SK-N-SH (cell line): ENCODE results near the gene SLN. TPM values are rescaled to one million over a fixed set of nuclear protein-coding genes. Genes with fewer than 3 reads are reported as not detected.

Experiments used
- CTCF ChIA-PET: fragments of 300-600, 350-600 bp; formaldehyde crosslinking; extraction: SDS; loops from one replicate; lab custom pipeline; 2021; lab: Yijun Ruan, JAX
- POLR2A ChIA-PET: fragments of 350-600 bp; sonication (Branson Sonifier 250); formaldehyde crosslinking; extraction: SDS; loops from one replicate; lab custom pipeline; 2020; ENCODE audit warnings: antibody characterized with exemption, inconsistent platforms; lab: Yijun Ruan, JAX
- DNase-seq: peaks from one replicate; pipeline ENCODE4 v3.0.0; 2012
- H2AFZ ChIP-seq: fragments of 200-600 bp; sonication (generic); 2 replicates; pipeline ENCODE4 v1.8.1; 2016; ENCODE audit warnings: antibody characterized with exemption, mild to moderate bottlenecking, low read depth
- H3F3A ChIP-seq: fragments of 200-600 bp; sonication (generic); replicated peaks from 2 replicates; pipeline ENCODE3; 2016; ENCODE audit warnings: antibody characterized with exemption, mild to moderate bottlenecking; ENCODE audit not compliant: insufficient read depth
- H3K27ac ChIP-seq, 2 experiments: fragments of 200-500 bp in 1 of 2; fragments of 200-600 bp in 1 of 2; sonication (Bioruptor generic) in 1 of 2; sonication (generic), shearing (Covaris generic) in 1 of 2; 2 replicates each; pipeline versions ENCODE4 v1.5.1 to v1.6.1; 2014 to 2016; ENCODE audit warnings: low read depth in 2 of 2, inconsistent platforms in 1 of 2, low read length in 1 of 2, mild to moderate bottlenecking in 1 of 2, mixed read lengths in 1 of 2
- H3K27me3 ChIP-seq: fragments of 200-600 bp; sonication (generic), shearing (Covaris generic); 2 replicates; pipeline ENCODE4 v1.6.1; 2016; ENCODE audit warnings: mixed run types; ENCODE audit not compliant: insufficient read depth
- H3K36me3 ChIP-seq, 2 experiments: fragments of 200-500 bp in 1 of 2; fragments of 200-600 bp in 1 of 2; sonication (Bioruptor generic) in 1 of 2; sonication (generic) in 1 of 2; replicated peaks in 1 of 2; 2 replicates each; pipeline versions ENCODE3 to v1.5.1; 2014 to 2016; ENCODE audit warnings: low read length in 1 of 2, mild to moderate bottlenecking in 1 of 2; ENCODE audit not compliant: insufficient read depth in 2 of 2, control insufficient read depth in 1 of 2
- H3K4me1 ChIP-seq, 2 experiments: fragments of 200-500 bp in 1 of 2; fragments of 200-600 bp in 1 of 2; sonication (Bioruptor generic) in 1 of 2; sonication (generic), shearing (Covaris generic) in 1 of 2; 2 replicates each; pipeline versions ENCODE4 v1.5.1 to v1.6.1; 2014 to 2016; ENCODE audit warnings: low read depth in 1 of 2, low read length in 1 of 2, mixed run types in 1 of 2; ENCODE audit not compliant: insufficient read depth in 2 of 2, control insufficient read depth in 1 of 2
- H3K4me2 ChIP-seq: fragments of 200-600 bp; sonication (generic), shearing (Covaris generic); 2 replicates; pipeline ENCODE4 v1.6.1; 2017; ENCODE audit warnings: mixed run types
- H3K4me3 ChIP-seq, 2 experiments: fragments of 200-500 bp in 1 of 2; fragments of 200-600 bp in 1 of 2; sonication (Bioruptor generic) in 1 of 2; sonication (generic), shearing (Covaris generic) in 1 of 2; 2 replicates each; pipeline versions ENCODE4 v1.5.1 to v1.8.1; 2014 to 2016; ENCODE audit warnings: low read depth in 2 of 2, inconsistent platforms in 1 of 2, low read length in 1 of 2, mild to moderate bottlenecking in 1 of 2, mixed read lengths in 1 of 2, moderate library complexity in 1 of 2
- H3K79me2 ChIP-seq: fragments of 200-600 bp; sonication (generic); 2 replicates; pipeline ENCODE4 v1.8.1; 2017; ENCODE audit warnings: mild to moderate bottlenecking; ENCODE audit not compliant: insufficient read depth
- H3K9ac ChIP-seq: fragments of 200-600 bp; sonication (generic); 2 replicates; pipeline ENCODE4 v1.6.1; 2017; ENCODE audit warnings: mixed run types
- H3K9me2 ChIP-seq: fragments of 200-600 bp; sonication (generic); 2 replicates; pipeline ENCODE4 v1.6.1; 2017; ENCODE audit warnings: mixed run types
- H3K9me3 ChIP-seq: fragments of 200-600 bp; sonication (generic); 2 replicates; pipeline ENCODE4 v1.6.1; 2017; ENCODE audit warnings: mixed run types, mild to moderate bottlenecking, moderate library complexity
- H4K20me1 ChIP-seq: fragments of 200-600 bp; sonication (generic); 2 replicates; pipeline ENCODE4 v1.6.1; 2017; ENCODE audit warnings: mild to moderate bottlenecking, mixed run types; ENCODE audit not compliant: insufficient read depth
- CTCF ChIP-seq: fragments of 200-600 bp; sonication (generic); IDR thresholded peaks from 2 replicates; pipeline ENCODE4 v1.6.1; 2017; ENCODE audit warnings: antibody characterized with exemption, mild to moderate bottlenecking, moderate library complexity
- EP300 ChIP-seq, 2 experiments: IDR thresholded peaks; 2 replicates each; pipeline versions ENCODE4 v1.4.0 to v1.6.1; 2012; ENCODE audit warnings: borderline replicate concordance in 1 of 2, low read depth in 1 of 2, low read length in 1 of 2
- FOXM1 ChIP-seq: IDR thresholded peaks from 2 replicates; pipeline ENCODE4 v1.4.0; 2012; ENCODE audit warnings: low read depth, mild to moderate bottlenecking
- GABPA ChIP-seq: IDR thresholded peaks from 2 replicates; pipeline ENCODE4 v1.4.0; 2012; ENCODE audit warnings: low read depth, mild to moderate bottlenecking
- IRF3 ChIP-seq: fragments of 150-350 bp; IDR thresholded peaks from 2 replicates; pipeline ENCODE4 v1.6.1; 2016; ENCODE audit warnings: mild to moderate bottlenecking, low read depth, low read length
- MAX ChIP-seq: IDR thresholded peaks from 2 replicates; pipeline ENCODE4 v1.4.0; 2012; ENCODE audit warnings: low read depth
- MXI1 ChIP-seq: IDR thresholded peaks from 2 replicates; pipeline ENCODE4 v1.6.1; 2012; ENCODE audit warnings: mild to moderate bottlenecking, low read depth, low read length, improper control_type of control experiment
- PBX3 ChIP-seq: IDR thresholded peaks from 2 replicates; pipeline ENCODE4; 2012
- REST ChIP-seq: IDR thresholded peaks from 2 replicates; pipeline ENCODE4 v1.6.1; 2012; ENCODE audit warnings: mild to moderate bottlenecking, low read depth, low read length, moderate library complexity
- RFX5 ChIP-seq: IDR thresholded peaks from 2 replicates; pipeline ENCODE4 v1.6.1; 2012; ENCODE audit warnings: mild to moderate bottlenecking, improper control_type of control experiment, low read length
- RXRA ChIP-seq: IDR thresholded peaks from 2 replicates; pipeline ENCODE4 v1.4.0; 2012; ENCODE audit warnings: low read depth, mild to moderate bottlenecking, borderline replicate concordance
- SIN3A ChIP-seq: IDR thresholded peaks from 2 replicates; pipeline ENCODE4 v1.6.1; 2012; ENCODE audit warnings: low read depth, mild to moderate bottlenecking, low read length, moderate library complexity, borderline replicate concordance
- SMC3 ChIP-seq: IDR thresholded peaks from 2 replicates; pipeline ENCODE4 v1.6.1; 2012; ENCODE audit warnings: low read depth, low read length, improper control_type of control experiment
- USF1 ChIP-seq: IDR thresholded peaks from 2 replicates; pipeline ENCODE4 v1.4.0; 2012; ENCODE audit warnings: low read depth, borderline replicate concordance
- USF2 ChIP-seq: fragments of 150-350 bp; IDR thresholded peaks from 2 replicates; pipeline ENCODE4 v1.6.1; 2017; ENCODE audit warnings: antibody characterized with exemption, low read length, low read depth, borderline replicate concordance
- WGBS: methylation state at CpG from one replicate; pipeline ENCODE4 v1.1.6; 2017; ENCODE audit warnings: low lambda C conversion rate; 5-methylcytosine and 5-hydroxymethylcytosine counted together
- polyA plus RNA-seq, 3 experiments: library from polyadenylated mRNA; depleted of rRNA; stranded (reverse); fragments of >200 nt; gene quantifications; 2 replicates each; pipeline ENCODE4 v1.2.3, GENCODE V29; 2012

SLN gene
- polyA plus RNA-seq, 1 of the 3 experiments (the other 2 are of a cell fraction) = not detected

GRCh38 chr11:107706531-107706930 is 5.3 kb downstream of the SLN start:
- peaks cover 4% of the 10 kb centered on the region for H3F3A ChIP-seq
- CTCF ChIA-PET = interaction anchor here (0.6 to 1.1 kb wide), 2 partner anchors 12 to 18 kb away, joined by 3 read pairs; no protein-coding TSS in a partner anchor
- no peaks in the 10 kb centered on the region for H3K36me3 ChIP-seq
- 42% methylated on average over 2 of the region's 2 CpGs for WGBS
- TF ChIP-seq RFX5 (no peak), REST (no peak), MAX (no peak), GABPA (no peak), MXI1 (no peak), EP300 (IDR thresholded peaks at IDR 0.05; ENCODE audit: borderline replicate concordance in 1 of 2, low read depth in 1 of 2, low read length in 1 of 2) (no peak), SIN3A (no peak), USF1 (no peak), USF2 (no peak), CTCF (no peak), FOXM1 (no peak), RXRA (no peak), SMC3 (no peak), IRF3 (no peak), PBX3 (no peak)
- POLR2A ChIA-PET = no interaction called here
- no peak overlapping the region for H3K9ac ChIP-seq
- no peaks in the 10 kb centered on the region for H3K9me2 ChIP-seq
- H4K20me1 ChIP-seq = no peaks in the 10 kb centered on the region
- no peak for DNase-seq
- H2AFZ ChIP-seq = no peak overlapping the region
- H3K27ac ChIP-seq = no peak overlapping the region
- no peaks in the 10 kb centered on the region for H3K79me2 ChIP-seq
- H3K9me3 ChIP-seq = no peaks in the 10 kb centered on the region
- no peak overlapping the region for H3K4me3 ChIP-seq
- no peaks in the 10 kb centered on the region for H3K27me3 ChIP-seq
- no peak overlapping the region for H3K4me2 ChIP-seq
- 0 out of 4 replicates have a peak, but pooled peaks cover 0 to 3% of the 10 kb centered on the region in 2 experiments for H3K4me1 ChIP-seq
